A549 (cell line): ENCODE data around the gene ARMC9. TPM values are rescaled to one million over a fixed set of nuclear protein-coding genes. Genes with fewer than 3 reads are reported as not detected.

Experiments used
- ATAC-seq, 2 experiments: fragments of 200-7000 bp in 1 of 2; fragments of >200 bp in 1 of 2; cut with Nextera tagmentation in 1 of 2; cut with Tn5 transposase in 1 of 2; 3 replicates each; pipeline versions ENCODE4 v1.8.0 to v1.9.1; 2018 to 2020; ENCODE audit warnings: mild to moderate bottlenecking in 1 of 2, moderate library complexity in 1 of 2
- CTCF ChIA-PET: fragments of 300-600 bp; sonication (Branson Sonifier 250); formaldehyde crosslinking; extraction: SDS; loops from one replicate; lab custom pipeline; 2021; ENCODE audit warnings: antibody characterized with exemption, inconsistent platforms; lab: Yijun Ruan, JAX
- POLR2A ChIA-PET: fragments of 350-600 bp; formaldehyde crosslinking; extraction: SDS; loops from one replicate; lab custom pipeline; 2021; ENCODE audit warnings: antibody characterized with exemption, inconsistent platforms; lab: Yijun Ruan, JAX
- DNase-seq, 2 experiments: peaks; one replicate each; pipeline versions ENCODE4 v3.0.0 to v3.0.0-alpha.2; 2011 to 2016; ENCODE audit warnings: low read depth in 1 of 2, low spot score in 1 of 2
- FAIRE-seq: peaks from 2 replicates; lab custom pipeline; 2011; peaks lifted over from hg19 to GRCh38; lab: Jason Lieb, UNC
- H3K27ac ChIP-seq, 2 experiments: fragments of >200 bp; sonication (Bioruptor Twin); formaldehyde crosslinking; 3 replicates each; pipeline ENCODE4 v1.5.1; 2016 to 2017
- H3K4me1 ChIP-seq: fragments of >200 bp; sonication (Bioruptor Twin); formaldehyde crosslinking; 3 replicates; pipeline ENCODE4 v1.6.1; 2016
- H3K4me2 ChIP-seq: fragments of >200 bp; sonication (Bioruptor Twin); formaldehyde crosslinking; 3 replicates; pipeline ENCODE4 v1.6.1; 2016
- H3K4me3 ChIP-seq: fragments of >200 bp; sonication (Bioruptor Twin); formaldehyde crosslinking; 3 replicates; pipeline ENCODE4 v1.5.1; 2016
- H3K9me3 ChIP-seq: fragments of >200 bp; sonication (Bioruptor Twin); formaldehyde crosslinking; 3 replicates; pipeline ENCODE4 v1.6.1; 2016
- CBX8 ChIP-seq: fragments of 200-600 bp; sonication (generic); IDR thresholded peaks from 2 replicates; pipeline ENCODE4 v1.6.1; 2016
- CHD2 ChIP-seq: fragments of 150-350 bp; IDR thresholded peaks from 2 replicates; pipeline ENCODE4 v1.6.1; 2014; ENCODE audit warnings: low read length; ENCODE audit not compliant: partially characterized antibody
- CHD4 ChIP-seq: fragments of 200-600 bp; sonication (generic); IDR thresholded peaks from 2 replicates; pipeline ENCODE4 v1.6.1; 2016; ENCODE audit warnings: antibody characterized with exemption, mild to moderate bottlenecking, borderline replicate concordance
- EHMT2 ChIP-seq: fragments of 200-600 bp; sonication (generic); IDR thresholded peaks from 2 replicates; pipeline ENCODE4 v1.6.1; 2016; ENCODE audit warnings: antibody characterized with exemption, low read depth, mild to moderate bottlenecking, moderate library complexity
- FOSB ChIP-seq: fragments of 250-450 bp; sonication (Bioruptor Pico); IDR thresholded peaks from 2 replicates; pipeline ENCODE4 v1.5.0; 2020; ENCODE audit warnings: mild to moderate bottlenecking, moderate library complexity
- HOXA7 ChIP-seq: fragments of 250-450 bp; sonication (Bioruptor Pico); IDR thresholded peaks from 2 replicates; pipeline ENCODE4 v1.5.0; 2020; ENCODE audit warnings: mild to moderate bottlenecking, moderate library complexity
- HOXB5 ChIP-seq: fragments of 250-450 bp; sonication (Bioruptor Pico); IDR thresholded peaks from 2 replicates; pipeline ENCODE4 v1.5.0; 2020; ENCODE audit warnings: mild to moderate bottlenecking, moderate library complexity
- JUN ChIP-seq, 2 experiments: fragments of >200 bp; sonication (Bioruptor Twin); formaldehyde crosslinking; IDR thresholded peaks; 2 replicates in 1 of 2; 3 replicates in 1 of 2; pipeline ENCODE4 v1.6.1; 2016 to 2017
- KDM5A ChIP-seq: fragments of 200-600 bp; sonication (generic); IDR thresholded peaks from 2 replicates; pipeline ENCODE4 v1.6.1; 2016; ENCODE audit warnings: antibody characterized with exemption, mild to moderate bottlenecking
- MYC ChIP-seq: IDR thresholded peaks from 2 replicates; pipeline ENCODE4 v1.6.1; 2012; ENCODE audit warnings: mild to moderate bottlenecking, inconsistent platforms, low read length, improper control_type of control experiment, borderline replicate concordance
- PHF8 ChIP-seq: fragments of 200-600 bp; sonication (generic); IDR thresholded peaks from 2 replicates; pipeline ENCODE4 v1.6.1; 2016; ENCODE audit warnings: low read depth, mild to moderate bottlenecking, antibody characterized with exemption, moderate library complexity, borderline replicate concordance
- POLR2A ChIP-seq: IDR thresholded peaks from 2 replicates; pipeline ENCODE4 v1.6.1; 2012; ENCODE audit warnings: mild to moderate bottlenecking, low read length
- REST ChIP-seq: fragments of 200-600 bp; sonication (generic); IDR thresholded peaks from 2 replicates; pipeline ENCODE4 v1.6.1; 2016; ENCODE audit warnings: antibody characterized with exemption, mild to moderate bottlenecking, moderate library complexity
- RFX5 ChIP-seq: fragments of 450-650 bp; IDR thresholded peaks from 2 replicates; pipeline ENCODE4 v1.7.1; 2014; ENCODE audit warnings: antibody characterized with exemption, mild to moderate bottlenecking, moderate library complexity
- RNF2 ChIP-seq: fragments of 200-600 bp; sonication (generic); IDR thresholded peaks from 2 replicates; pipeline ENCODE4 v1.6.1; 2016; ENCODE audit warnings: low read depth, mild to moderate bottlenecking, antibody characterized with exemption, moderate library complexity, borderline replicate concordance
- SMC3 ChIP-seq: fragments of >200 bp; sonication (Bioruptor Twin); formaldehyde crosslinking; IDR thresholded peaks from 3 replicates; pipeline ENCODE4 v1.6.1; 2018; ENCODE audit warnings: inconsistent platforms
- TFCP2L1 ChIP-seq: fragments of 250-450 bp; sonication (Bioruptor Pico); IDR thresholded peaks from 2 replicates; pipeline ENCODE4 v1.5.0; 2021; ENCODE audit warnings: mild to moderate bottlenecking
- ZFP36 ChIP-seq: fragments of 450-650 bp; IDR thresholded peaks from 2 replicates; pipeline ENCODE4 v1.6.1; 2014; ENCODE audit warnings: borderline replicate concordance; ENCODE audit not compliant: partially characterized antibody
- ZNF302 ChIP-seq: fragments of 250-450 bp; sonication (Bioruptor Pico); IDR thresholded peaks from 2 replicates; pipeline ENCODE4 v1.9.0; 2021; ENCODE audit warnings: inconsistent platforms, mild to moderate bottlenecking, moderate library complexity
- WGBS: methylation state at CpG from one replicate; pipeline ENCODE4 v1.1.6; 2017; ENCODE audit errors: missing lambda C conversion rate; 5-methylcytosine and 5-hydroxymethylcytosine counted together
- polyA plus RNA-seq, 4 experiments: library from polyadenylated mRNA; depleted of rRNA in 3 of 4; stranded (reverse); fragments of >200 nt; fragmentation: RNase III in 1 of 4; extraction: RNeasy Plus Mini Kit Qiagen cat#74134 plus additional on column Dnase treatment in 1 of 4; gene quantifications; 2 replicates in 3 of 4; 3 replicates in 1 of 4; pipeline ENCODE4 v1.2.3, GENCODE V29; 2011 to 2017
- TF ChIP-seq, protein P1 (sequence below): fragments of 250-450 bp; sonication (Bioruptor Pico); IDR thresholded peaks from 2 replicates; pipeline ENCODE4 v1.5.0; 2020; ENCODE audit warnings: low read depth, mild to moderate bottlenecking, moderate library complexity

ARMC9 gene
- polyA plus RNA-seq, 2 of the 4 experiments (the other 2 are of a cell fraction) = 12.0 to 14.1 TPM

GRCh38 chr2:231159306-231159705 is 39.1 kb upstream of the ARMC9 start:
- H3K27ac ChIP-seq = peak overlapping the region in 1 of 2 experiments; percentile 6; a peak in 2 of 6 replicates
- H3K4me3 ChIP-seq = no peak overlapping the region
- H3K4me1 ChIP-seq = peaks cover 20% of the 10 kb centered on the region
- CTCF ChIA-PET = interaction anchor here (1.3 to 1.6 kb wide), 2 partner anchors 33 to 55 kb away, joined by 3 read pairs; no protein-coding TSS in a partner anchor
- FAIRE-seq (no peak), DNase-seq (no peak)
- POLR2A ChIA-PET = no interaction called here
- no peak for TF ChIP-seq TFCP2L1 (CRISPR knock-in tag)
- TF ChIP-seq, all 56 proteins: peak for 0
- ATAC-seq = no peak
- H3K9me3 ChIP-seq = no peaks in the 10 kb centered on the region
- H3K4me2 ChIP-seq = no peak overlapping the region

- Histone ChIP-seq H3K27ac (peak overlapping the region in 1 of 2 experiments; percentile 73; a peak in 2 of 6 replicates), H3K9me3 (no peaks in the 10 kb centered on the region), H3K4me3 (no peak overlapping the region), H3K4me2 (no peak overlapping the region), H3K4me1 (peaks cover 20% of the 10 kb centered on the region)
- ATAC-seq = no peak
- FAIRE-seq = no peak
- CTCF ChIA-PET = interaction anchor here (1.3 kb wide), 1 partner anchor 32 kb away, joined by 3 read pairs; no protein-coding TSS in a partner anchor
- no peak for TF ChIP-seq PHF8
- TF ChIP-seq JUN (IDR thresholded peaks at IDR 0.05) = no peak
- TF ChIP-seq CHD2 = no peak
- no peak for TF ChIP-seq ZNF302 (CRISPR knock-in tag)
- TF ChIP-seq HOXA7 = no peak
- TF ChIP-seq CBX8 = no peak
- TF ChIP-seq SMC3 = no peak
- DNase-seq = no peak
- POLR2A ChIA-PET = no interaction called here
- WGBS = 94% methylated on average over 5 of the region's 5 CpGs
Observed at GRCh38 chr2:231160701-231161100, 37.7 kb upstream of the ARMC9 start.

GRCh38 chr2:231161252-231161839 is 37.1 kb upstream of the ARMC9 start:
- no peak for TF ChIP-seq CHD4
- no peak for TF ChIP-seq ZFP36
- no peak for TF ChIP-seq HOXB5
- no peak for TF ChIP-seq MYC
- TF ChIP-seq RFX5 = no peak
- no peak for TF ChIP-seq FOSB (CRISPR knock-in tag)
- TF ChIP-seq REST = no peak
- no peak for TF ChIP-seq EHMT2
- TF ChIP-seq RNF2 = no peak
- TF ChIP-seq POLR2A = no peak
- TF ChIP-seq, protein P1, sequence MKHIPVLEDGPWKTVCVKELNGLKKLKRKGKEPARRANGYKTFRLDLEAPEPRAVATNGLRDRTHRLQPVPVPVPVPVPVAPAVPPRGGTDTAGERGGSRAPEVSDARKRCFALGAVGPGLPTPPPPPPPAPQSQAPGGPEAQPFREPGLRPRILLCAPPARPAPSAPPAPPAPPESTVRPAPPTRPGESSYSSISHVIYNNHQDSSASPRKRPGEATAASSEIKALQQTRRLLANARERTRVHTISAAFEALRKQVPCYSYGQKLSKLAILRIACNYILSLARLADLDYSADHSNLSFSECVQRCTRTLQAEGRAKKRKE = no peak
- no peak for TF ChIP-seq KDM5A
- TF ChIP-seq, all 56 proteins: peak for 0
- CTCF ChIA-PET = interaction anchor here (1.2 kb wide), 1 partner anchor 13 kb away, joined by 3 read pairs; no protein-coding TSS in a partner anchor
- peaks cover 20% of the 10 kb centered on the region for H3K4me1 ChIP-seq
- no peak for ATAC-seq
- no peak for DNase-seq
- no peaks in the 10 kb centered on the region for H3K9me3 ChIP-seq
- FAIRE-seq = no peak
- peak overlapping the region; percentile 63 for H3K4me2 ChIP-seq
- 87% methylated on average over 7 of the region's 7 CpGs for WGBS
- H3K27ac ChIP-seq = peak overlapping the region; percentile 49 to 73; a peak in 5 of 6 replicates
- H3K4me3 ChIP-seq = no peak overlapping the region
- POLR2A ChIA-PET = no interaction called here
